CD8-positive, alpha-beta memory T cell (primary cell): ENCODE data around the gene APLP1. TPM values are rescaled to one million over a fixed set of nuclear protein-coding genes. Genes with fewer than 3 reads are reported as not detected.
"Not testable (repeated sequence)": the region's sequence is repeated elsewhere in the genome, so short reads cannot be mapped to it uniquely, and the experiment has no call there.

Source experiments
- CTCF ChIA-PET: fragments of 350-600 bp; sonication (Branson Sonifier 250); formaldehyde crosslinking; loops from one replicate; lab custom pipeline; 2021; ENCODE audit warnings: antibody characterized with exemption; lab: Charles Lee
- POLR2A ChIA-PET: fragments of 350-600 bp; sonication (Branson Sonifier 250); formaldehyde crosslinking; loops from one replicate; lab custom pipeline; 2021; ENCODE audit warnings: antibody characterized with exemption; lab: Charles Lee
- DNase-seq, 5 donors: peaks; one replicate each; pipeline versions ENCODE4 v3.0.0 to v3.0.0-alpha.2; 2020 to 2022; ENCODE audit warnings: mixed read lengths in 1 of 5
- H3K27ac ChIP-seq: one replicate; pipeline ENCODE4 v1.7.0; 2013; ENCODE audit warnings: low read depth, mild to moderate bottlenecking, low read length, moderate library complexity
- H3K27me3 ChIP-seq: 2 replicates; pipeline ENCODE4 v1.7.0; 2013; ENCODE audit warnings: low read length, mild to moderate bottlenecking; ENCODE audit not compliant: insufficient read depth, poor library complexity, severe bottlenecking
- H3K36me3 ChIP-seq: 2 replicates; pipeline ENCODE4 v1.7.0; 2013; ENCODE audit warnings: mild to moderate bottlenecking, low read length, moderate library complexity; ENCODE audit not compliant: insufficient read depth
- H3K4me1 ChIP-seq: 2 replicates; pipeline ENCODE4 v1.7.0; 2013; ENCODE audit warnings: mild to moderate bottlenecking, low read length, moderate library complexity; ENCODE audit not compliant: insufficient read depth
- H3K4me3 ChIP-seq: 2 replicates; pipeline ENCODE4 v1.7.0; 2013; ENCODE audit warnings: mild to moderate bottlenecking, low read length
- H3K9me3 ChIP-seq: 2 replicates; pipeline ENCODE4 v1.7.0; 2013; ENCODE audit warnings: mild to moderate bottlenecking, low read length
- H3K27ac Mint-ChIP-seq, 8 donors: one replicate each; pipeline ENCODE4 v1.8.0; 2020 to 2021; ENCODE audit warnings: mixed read lengths in 8 of 8, mild to moderate bottlenecking in 6 of 8, inconsistent platforms in 3 of 8, moderate library complexity in 3 of 8
- H3K27me3 Mint-ChIP-seq, 2 donors: one replicate each; pipeline ENCODE4 v1.8.0; 2020 to 2021; ENCODE audit warnings: mixed read lengths in 2 of 2, mild to moderate bottlenecking in 1 of 2, moderate library complexity in 1 of 2
- H3K36me3 Mint-ChIP-seq, 3 donors: one replicate each; pipeline ENCODE4 v1.8.0; 2020 to 2021; ENCODE audit warnings: mixed read lengths in 3 of 3, inconsistent platforms in 1 of 3, mild to moderate bottlenecking in 1 of 3
- H3K4me1 Mint-ChIP-seq, 3 donors: one replicate each; pipeline ENCODE4 v1.8.0; 2020 to 2021; ENCODE audit warnings: mixed read lengths in 3 of 3, inconsistent platforms in 1 of 3, mild to moderate bottlenecking in 1 of 3
- H3K4me3 Mint-ChIP-seq, 7 donors: one replicate each; pipeline ENCODE4 v1.8.0; 2020 to 2021; ENCODE audit warnings: mixed read lengths in 7 of 7, mild to moderate bottlenecking in 6 of 7, moderate library complexity in 4 of 7, inconsistent platforms in 2 of 7
- H3K9me3 Mint-ChIP-seq, 5 donors: one replicate each; pipeline ENCODE4 v1.8.0; 2020 to 2022; ENCODE audit warnings: mixed read lengths in 5 of 5, mild to moderate bottlenecking in 3 of 5, moderate library complexity in 2 of 5, inconsistent platforms in 1 of 5
- polyA plus RNA-seq: library from polyadenylated mRNA; unstranded; fragments of 300-500 nt; fragmentation: Illumina TruSeq; gene quantifications from one replicate; pipeline ENCODE4 v1.2.3, GENCODE V29; 2021
- total RNA-seq, 2 experiments: library from RNA; stranded (reverse); gene quantifications; one replicate each; pipeline ENCODE4 v1.2.3, GENCODE V29; 2021

Gene APLP1
- total and polyA plus RNA-seq, 3 experiments from 2014 or later = 0.85 to 0.86 TPM; not detected in 1

DNA sequence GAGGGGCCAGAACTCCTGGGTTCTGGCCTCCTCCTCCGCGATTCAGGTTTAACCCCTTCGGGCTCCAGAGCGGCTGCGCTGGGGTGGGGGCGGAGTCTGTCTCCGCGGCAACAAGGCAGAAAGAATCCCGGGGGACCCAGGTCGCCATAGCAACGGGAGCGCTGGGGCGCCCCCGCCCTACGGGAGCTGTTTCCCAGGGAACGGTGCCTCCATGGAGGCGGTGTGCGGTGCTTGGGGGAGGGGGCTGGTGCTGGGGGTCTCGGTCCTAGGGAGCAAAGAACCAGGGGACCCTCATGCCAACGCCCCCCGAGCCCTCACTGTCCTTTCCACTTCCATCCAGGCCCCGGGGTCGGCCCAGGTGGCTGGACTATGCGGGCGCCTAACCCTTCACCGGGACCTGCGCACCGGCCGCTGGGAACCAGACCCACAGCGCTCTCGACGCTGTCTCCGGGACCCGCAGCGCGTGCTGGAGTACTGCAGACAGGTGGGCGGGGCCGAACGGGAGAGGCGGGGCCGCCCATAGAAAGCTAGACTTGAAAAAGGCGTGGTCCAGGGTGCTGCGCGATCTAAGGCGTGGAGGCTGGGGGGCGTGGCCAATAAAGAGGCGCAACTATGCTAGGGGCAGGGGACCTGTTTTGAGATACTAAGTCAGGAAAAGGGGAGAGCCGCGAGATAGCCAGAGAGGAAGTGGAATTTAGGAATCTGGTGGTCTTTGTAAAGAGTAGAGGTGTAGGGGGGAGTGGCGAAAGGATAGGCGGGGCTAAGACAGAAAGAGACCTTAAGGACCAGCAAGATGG is 1.2 kb downstream of the APLP1 start:
- Histone ChIP-seq H3K4me1 (peaks cover 18% of the 10 kb centered on the region), H3K4me3 (peak overlapping the region; percentile 43), H3K9me3 (no peaks in the 10 kb centered on the region), H3K27me3 (peaks cover 30% of the 10 kb centered on the region), H3K36me3 (no peaks in the 10 kb centered on the region), H3K27ac (no peak overlapping the region)
- peak; percentile 71 to 80 (median 72) for DNase-seq
- ChIA-PET POLR2A (no interaction called here), CTCF (no interaction called here)
- Mint-ChIP-seq H3K36me3 (no peaks in the 10 kb centered on the region), H3K9me3 (no peaks in the 10 kb centered on the region), H3K4me3 (peak overlapping the region; percentile 58 to 86 (median 72)), H3K27ac (peak overlapping the region in 5 of 8 donors; percentile 12 to 79 (median 61)), H3K27me3 (peaks cover 28 to 66% of the 10 kb centered on the region in 2 donors), H3K4me1 (peaks cover 12 to 23% (median 14%) of the 10 kb centered on the region in 3 donors)

DNA sequence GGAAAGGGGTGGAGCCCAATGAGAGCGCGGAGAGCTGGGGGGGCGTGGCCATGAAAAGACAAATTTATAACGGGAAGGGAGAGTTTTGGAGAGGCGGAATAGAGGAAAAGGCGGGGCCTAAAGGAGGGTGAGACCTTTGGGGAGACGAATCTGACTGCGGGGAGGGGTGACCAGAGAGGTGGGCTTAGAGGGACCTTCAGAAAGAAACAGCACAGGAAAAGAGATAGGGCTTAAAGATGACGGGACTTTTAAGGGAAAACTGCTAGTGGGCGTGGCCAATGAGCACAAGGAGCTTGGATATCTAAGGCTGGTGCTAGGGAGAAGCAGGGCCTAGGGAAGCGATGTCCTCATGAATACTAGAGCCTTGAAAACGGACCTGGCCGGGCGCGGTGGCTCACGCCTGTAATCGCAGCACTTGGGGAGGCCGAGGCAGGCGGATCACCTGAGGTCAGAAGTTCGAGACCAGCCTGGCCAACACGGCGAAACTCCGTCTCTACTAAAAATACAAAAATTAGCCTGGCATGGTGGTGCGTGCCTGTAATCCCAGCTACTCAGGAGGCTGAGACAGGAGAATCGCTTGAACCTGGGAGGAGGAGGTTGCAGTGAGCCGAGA is 1.9 kb downstream of the APLP1 start:
- CTCF ChIA-PET, H3K36me3 Mint-ChIP-seq, H3K36me3 ChIP-seq, H3K27ac ChIP-seq, H3K9me3 Mint-ChIP-seq, H3K9me3 ChIP-seq, POLR2A ChIA-PET: not testable (repeated sequence)
- H3K4me3 Mint-ChIP-seq = peak overlapping the region; percentile 34 to 86 (median 72)
- H3K27me3 Mint-ChIP-seq = peaks cover 24 to 65% of the 10 kb centered on the region in 2 donors
- peak overlapping the region; percentile 43 for H3K4me3 ChIP-seq
- H3K27me3 ChIP-seq = peaks cover 30% of the 10 kb centered on the region
- peaks cover 18% of the 10 kb centered on the region for H3K4me1 ChIP-seq
- H3K27ac Mint-ChIP-seq = peak overlapping the region in 2 of 8 donors; percentile 61 to 79
- H3K4me1 Mint-ChIP-seq = peaks cover 12 to 23% (median 14%) of the 10 kb centered on the region in 3 donors
- peak in 1 of 5 donors; percentile 18 for DNase-seq

DNA sequence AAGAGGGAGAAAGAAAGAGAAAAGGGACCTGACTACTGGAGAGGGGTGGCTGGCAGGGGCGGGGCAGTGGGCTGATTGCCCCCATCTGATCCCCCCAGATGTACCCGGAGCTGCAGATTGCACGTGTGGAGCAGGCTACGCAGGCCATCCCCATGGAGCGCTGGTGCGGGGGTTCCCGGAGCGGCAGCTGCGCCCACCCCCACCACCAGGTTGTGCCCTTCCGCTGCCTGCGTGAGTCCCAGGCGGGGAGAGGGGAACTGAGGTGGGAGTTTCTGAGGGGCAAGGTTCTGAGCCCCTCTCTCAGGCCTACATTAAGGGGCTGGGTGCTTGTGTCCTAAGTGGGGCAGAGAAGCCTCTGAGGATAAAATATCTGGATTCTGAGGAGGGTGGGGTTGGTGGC is 2.4 kb downstream of the APLP1 start:
- CTCF ChIA-PET = no interaction called here
- POLR2A ChIA-PET = no interaction called here
- peak overlapping the region in 1 of 7 donors; percentile 0 for H3K4me3 Mint-ChIP-seq

DNA sequence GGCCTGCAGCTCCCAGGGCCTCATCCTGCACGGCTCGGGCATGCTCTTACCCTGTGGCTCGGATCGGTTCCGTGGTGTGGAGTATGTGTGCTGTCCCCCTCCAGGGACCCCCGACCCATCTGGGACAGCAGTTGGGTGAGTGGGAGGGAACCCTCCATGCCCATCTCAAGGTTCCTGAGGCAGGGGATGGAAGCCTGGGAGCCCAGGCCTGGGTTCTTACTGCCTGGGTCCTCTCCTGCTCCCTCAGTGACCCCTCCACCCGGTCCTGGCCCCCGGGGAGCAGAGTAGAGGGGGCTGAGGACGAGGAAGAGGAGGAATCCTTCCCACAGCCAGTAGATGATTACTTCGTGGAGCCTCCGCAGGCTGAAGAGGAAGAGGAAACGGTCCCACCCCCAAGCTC is 3.2 kb downstream of the APLP1 start:
- Histone ChIP-seq H3K9me3 (no peaks in the 10 kb centered on the region), H3K4me1 (peaks cover 18% of the 10 kb centered on the region), H3K27me3 (peaks cover 30% of the 10 kb centered on the region), H3K36me3 (no peaks in the 10 kb centered on the region), H3K27ac (no peak overlapping the region), H3K4me3 (no peak overlapping the region)
- Mint-ChIP-seq H3K9me3 (no peaks in the 10 kb centered on the region), H3K4me1 (peaks cover 12 to 23% (median 14%) of the 10 kb centered on the region in 3 donors), H3K36me3 (no peaks in the 10 kb centered on the region), H3K27ac (no peak overlapping the region), H3K27me3 (peaks cover 24 to 61% of the 10 kb centered on the region in 2 donors), H3K4me3 (no peak overlapping the region)
- no peak for DNase-seq
- CTCF ChIA-PET = no interaction called here
- POLR2A ChIA-PET = no interaction called here

More for the DNA sequence above, 2.4 kb downstream of the APLP1 start:
- DNase-seq = no peak
- Mint-ChIP-seq H3K4me1 (peaks cover 12 to 23% (median 14%) of the 10 kb centered on the region in 3 donors), H3K27ac (no peak overlapping the region), H3K9me3 (no peaks in the 10 kb centered on the region), H3K27me3 (peaks cover 24 to 59% of the 10 kb centered on the region in 2 donors), H3K36me3 (no peaks in the 10 kb centered on the region)
- H3K27me3 ChIP-seq = peaks cover 30% of the 10 kb centered on the region
- no peaks in the 10 kb centered on the region for H3K9me3 ChIP-seq
- no peaks in the 10 kb centered on the region for H3K36me3 ChIP-seq
- peaks cover 18% of the 10 kb centered on the region for H3K4me1 ChIP-seq
- H3K27ac ChIP-seq = no peak overlapping the region
- no peak overlapping the region for H3K4me3 ChIP-seq

DNA sequence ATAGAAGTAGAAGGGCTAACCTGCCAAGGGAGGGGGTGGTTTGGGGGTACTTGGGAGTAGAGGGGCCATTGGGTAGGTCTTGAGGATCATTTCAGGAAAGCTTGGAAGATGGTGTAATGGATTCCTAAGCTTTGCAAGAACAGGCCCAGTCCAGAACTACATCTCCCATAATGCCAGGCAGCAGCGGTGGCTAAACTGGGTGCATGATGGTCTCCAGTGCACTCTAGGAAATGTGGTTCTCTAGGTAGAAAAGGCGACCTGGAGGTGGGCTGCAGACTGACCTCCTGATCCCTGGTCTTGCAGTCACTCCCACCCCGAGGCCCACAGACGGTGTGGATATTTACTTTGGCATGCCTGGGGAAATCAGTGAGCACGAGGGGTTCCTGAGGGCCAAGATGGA is 3.8 kb downstream of the APLP1 start:
- Mint-ChIP-seq H3K27ac (no peak overlapping the region), H3K4me1 (peaks cover 12 to 23% (median 14%) of the 10 kb centered on the region in 3 donors), H3K36me3 (no peaks in the 10 kb centered on the region), H3K4me3 (no peak overlapping the region), H3K9me3 (no peaks in the 10 kb centered on the region), H3K27me3 (peaks cover 24 to 62% of the 10 kb centered on the region in 2 donors)
- DNase-seq = no peak
- Histone ChIP-seq H3K4me1 (peaks cover 18% of the 10 kb centered on the region), H3K4me3 (no peak overlapping the region), H3K27ac (no peak overlapping the region), H3K36me3 (no peaks in the 10 kb centered on the region), H3K9me3 (no peaks in the 10 kb centered on the region), H3K27me3 (peaks cover 30% of the 10 kb centered on the region)
- CTCF ChIA-PET = no interaction called here
- POLR2A ChIA-PET = no interaction called here

DNA sequence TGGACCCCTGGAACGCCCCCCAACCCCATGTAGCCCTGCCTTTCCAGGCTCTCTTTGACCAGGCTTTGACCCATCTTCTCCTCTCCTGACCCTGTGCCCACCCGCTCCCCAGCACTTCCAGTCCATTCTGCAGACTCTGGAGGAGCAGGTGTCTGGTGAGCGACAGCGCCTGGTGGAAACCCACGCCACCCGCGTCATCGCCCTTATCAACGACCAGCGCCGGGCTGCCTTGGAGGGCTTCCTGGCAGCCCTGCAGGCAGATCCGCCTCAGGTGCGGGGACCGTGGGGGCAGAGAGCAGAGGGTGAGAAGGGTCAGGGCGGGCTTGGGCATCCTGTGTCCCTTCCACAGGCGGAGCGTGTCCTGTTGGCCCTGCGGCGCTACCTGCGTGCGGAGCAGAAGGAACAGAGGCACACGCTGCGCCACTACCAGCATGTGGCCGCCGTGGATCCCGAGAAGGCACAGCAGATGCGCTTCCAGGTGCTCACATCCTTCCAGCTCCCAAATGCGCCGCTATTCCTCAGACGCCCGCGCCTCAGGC is 6.1 kb downstream of the APLP1 start:
- Histone ChIP-seq H3K36me3 (no peaks in the 10 kb centered on the region), H3K27me3 (peaks cover 25% of the 10 kb centered on the region), H3K27ac (no peak overlapping the region), H3K4me1 (peaks cover 11% of the 10 kb centered on the region), H3K9me3 (no peaks in the 10 kb centered on the region), H3K4me3 (no peak overlapping the region)
- H3K27me3 Mint-ChIP-seq = peaks cover 24 to 68% of the 10 kb centered on the region in 2 donors
- DNase-seq = no peak
- ChIA-PET POLR2A (no interaction called here), CTCF (no interaction called here)
- H3K9me3 Mint-ChIP-seq = no peaks in the 10 kb centered on the region
- H3K27ac Mint-ChIP-seq = no peak overlapping the region
- H3K36me3 Mint-ChIP-seq = no peaks in the 10 kb centered on the region
- no peak overlapping the region for H3K4me3 Mint-ChIP-seq
- peaks cover 7 to 9% (median 9%) of the 10 kb centered on the region in 3 donors for H3K4me1 Mint-ChIP-seq

DNA sequence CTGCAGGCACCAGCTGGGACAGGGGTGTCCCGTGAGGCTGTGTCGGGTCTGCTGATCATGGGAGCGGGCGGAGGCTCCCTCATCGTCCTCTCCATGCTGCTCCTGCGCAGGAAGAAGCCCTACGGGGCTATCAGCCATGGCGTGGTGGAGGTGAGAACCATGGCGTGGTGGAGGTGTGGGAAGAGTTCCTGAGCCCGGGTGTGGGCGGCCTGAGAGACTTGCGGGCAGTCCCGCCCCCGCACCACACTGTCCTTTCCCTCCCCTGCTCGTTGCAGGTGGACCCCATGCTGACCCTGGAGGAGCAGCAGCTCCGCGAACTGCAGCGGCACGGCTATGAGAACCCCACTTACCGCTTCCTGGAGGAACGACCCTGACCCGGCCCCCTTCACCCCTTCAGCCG is 10.7 kb downstream of the APLP1 start:
- no peaks in the 10 kb centered on the region for H3K36me3 Mint-ChIP-seq
- H3K27ac Mint-ChIP-seq = no peak overlapping the region
- H3K9me3 Mint-ChIP-seq = no peaks in the 10 kb centered on the region
- H3K27me3 ChIP-seq = peaks cover 12% of the 10 kb centered on the region
- H3K4me1 Mint-ChIP-seq = peaks cover 9 to 13% (median 11%) of the 10 kb centered on the region in 3 donors
- ChIA-PET POLR2A (no interaction called here), CTCF (interaction anchor here (0.8 to 5.7 kb wide), 4 partner anchors 52 to 80 kb away, joined by 3 to 104 read pairs (median 4); no protein-coding TSS in a partner anchor)
- peaks cover 15 to 45% of the 10 kb centered on the region in 2 donors for H3K27me3 Mint-ChIP-seq
- no peak for DNase-seq
- H3K36me3 ChIP-seq = no peaks in the 10 kb centered on the region
- no peak overlapping the region for H3K4me3 ChIP-seq
- H3K27ac ChIP-seq = no peak overlapping the region
- H3K4me3 Mint-ChIP-seq = no peak overlapping the region
- H3K4me1 ChIP-seq = peaks cover 13% of the 10 kb centered on the region
- H3K9me3 ChIP-seq = no peaks in the 10 kb centered on the region
